DMS79 treated with DMSO at 0.1 percent for 48 hours (cell line): ENCODE results near the gene THRAP3.

ENCODE experiments used
- DNase-seq: peaks from one replicate; lab custom pipeline; 2025; lab: John Stamatoyannopoulos, UW

Gene THRAP3

GRCh38 chr1:36327421-36328087, 103.3 kb downstream of the THRAP3 start:
- no peak for DNase-seq

GRCh38 chr1:36328088-36328480, 103.8 kb downstream of the THRAP3 start:
- DNase-seq = no peak

DNA sequence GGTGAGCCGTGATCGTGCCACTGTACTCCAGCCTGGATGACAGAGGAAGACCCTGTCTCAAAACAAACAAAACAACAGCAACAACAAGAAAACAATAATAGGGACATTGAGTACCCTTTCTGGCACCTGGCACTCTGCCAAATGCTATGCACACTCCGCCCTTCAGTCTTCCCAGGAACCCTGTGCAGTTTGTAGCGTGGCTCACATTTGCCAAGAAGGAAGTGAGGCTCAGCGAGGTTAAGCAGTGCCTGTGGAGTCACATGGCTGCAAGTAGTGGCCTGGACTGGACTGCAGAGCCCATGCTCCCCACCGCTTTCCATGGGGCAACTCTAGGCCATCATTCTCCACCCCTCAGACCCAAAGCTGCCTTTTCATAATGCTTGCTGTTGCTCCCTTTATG, 104.5 kb downstream of the THRAP3 start:
- DNase-seq = peak; percentile 39

GRCh38 chr1:36329817-36330216, 105.6 kb downstream of the THRAP3 start:
- DNase-seq = no peak

DNA sequence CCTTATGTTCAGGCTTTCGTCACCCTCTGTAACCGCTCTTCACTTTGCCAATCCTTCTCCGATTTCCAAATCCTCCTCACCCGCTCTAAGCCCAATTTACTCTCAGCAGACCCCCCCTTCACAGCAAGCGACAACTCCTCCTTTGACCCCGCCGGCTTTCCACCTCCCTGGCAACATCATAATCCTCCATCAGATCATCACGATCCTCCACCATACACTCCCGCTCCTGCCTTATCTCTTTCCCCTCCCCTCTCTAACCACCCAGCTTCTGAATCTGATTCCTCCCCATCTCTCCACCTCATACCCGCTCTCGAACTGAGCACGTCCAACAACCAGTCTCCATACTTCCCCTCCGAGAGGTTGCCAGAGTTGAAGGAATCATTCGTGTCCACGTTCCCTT, 106.7 kb downstream of the THRAP3 start:
- no peak for DNase-seq

- no peak for DNase-seq
Observed at GRCh38 chr1:36337830-36338229, 113.6 kb downstream of the THRAP3 start.

DNA sequence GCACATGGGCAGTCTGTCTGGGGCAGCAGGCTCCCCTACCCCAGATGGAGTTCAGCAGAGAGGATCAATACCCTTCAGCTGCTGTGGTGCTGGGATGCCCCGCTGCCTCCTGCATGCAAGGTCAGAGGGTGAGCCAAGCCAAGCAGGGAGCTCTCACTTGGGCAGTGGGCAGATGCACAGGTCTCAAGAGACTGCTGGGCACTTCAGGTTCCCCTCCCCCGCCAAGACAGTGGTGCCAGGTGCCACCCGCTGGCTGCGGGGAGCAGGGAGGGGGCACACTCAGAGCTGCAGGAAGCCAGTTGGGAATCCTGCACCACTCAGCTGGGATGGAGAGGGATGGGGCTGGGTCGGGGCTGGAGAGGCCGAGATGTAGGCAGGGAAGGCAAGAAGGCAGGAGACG, 115.0 kb downstream of the THRAP3 start:
- no peak for DNase-seq

- DNase-seq = no peak
Observed at GRCh38 chr1:36339615-36340014, 115.4 kb downstream of the THRAP3 start.

GRCh38 chr1:36341626-36342320, 117.5 kb downstream of the THRAP3 start:
- DNase-seq = no peak

DNA sequence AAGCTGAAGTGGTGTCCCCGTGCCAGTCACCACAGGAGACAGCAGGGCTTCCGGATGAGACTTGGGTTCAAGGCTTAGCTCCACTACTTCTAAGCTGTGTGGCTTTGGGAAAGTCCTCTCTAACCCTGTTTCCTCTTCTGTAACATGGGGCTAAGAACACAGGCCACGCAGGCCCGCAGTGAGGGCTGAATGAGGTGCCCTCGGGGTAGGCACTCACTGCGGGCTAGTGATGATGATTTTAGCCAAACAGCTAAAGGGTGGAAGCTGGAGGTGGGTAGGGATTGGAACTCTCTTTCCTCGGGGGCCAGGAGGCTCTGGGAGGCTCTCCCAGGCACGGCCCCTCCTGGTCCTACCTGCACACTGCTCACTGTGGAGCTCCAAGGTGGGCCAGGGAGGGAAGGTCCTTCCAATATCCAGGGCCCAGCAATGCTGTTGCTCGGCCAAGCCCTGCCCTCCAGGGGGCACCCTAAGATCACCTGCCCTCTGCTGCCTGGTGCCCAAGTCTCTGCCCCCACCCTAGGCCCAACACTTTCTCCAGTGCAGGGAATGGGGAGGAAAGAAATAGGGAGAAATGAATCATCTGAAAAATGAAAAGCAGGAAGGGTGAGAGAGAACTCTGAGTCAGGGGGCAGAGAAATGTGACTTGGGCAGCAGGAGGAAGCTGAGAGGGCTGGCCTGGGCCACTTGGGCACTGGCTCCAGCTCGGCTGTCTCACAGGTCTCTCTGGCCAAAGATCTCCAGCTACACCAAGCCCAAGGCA, 118.4 kb downstream of the THRAP3 start:
- DNase-seq = peak; percentile 29

- DNase-seq = no peak
Observed at GRCh38 chr1:36343651-36344394, 119.6 kb downstream of the THRAP3 start.

DNA sequence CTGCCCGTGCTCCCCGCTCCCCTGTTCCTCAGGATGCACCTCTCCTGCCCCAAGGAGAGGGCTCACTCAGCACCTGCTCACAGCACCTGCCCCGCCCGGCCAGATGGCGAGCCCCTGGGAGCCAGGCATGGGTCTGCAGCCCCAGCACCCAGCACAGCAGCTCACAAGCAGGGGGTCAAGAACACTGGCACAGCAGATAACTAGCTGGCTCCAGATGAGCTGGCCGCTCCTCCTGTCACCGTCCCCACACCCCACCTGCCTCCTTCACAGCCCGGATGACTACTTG, 120.1 kb downstream of the THRAP3 start:
- DNase-seq = no peak

GRCh38 chr1:36345353-36345752, 121.1 kb downstream of the THRAP3 start:
- no peak for DNase-seq

DNA sequence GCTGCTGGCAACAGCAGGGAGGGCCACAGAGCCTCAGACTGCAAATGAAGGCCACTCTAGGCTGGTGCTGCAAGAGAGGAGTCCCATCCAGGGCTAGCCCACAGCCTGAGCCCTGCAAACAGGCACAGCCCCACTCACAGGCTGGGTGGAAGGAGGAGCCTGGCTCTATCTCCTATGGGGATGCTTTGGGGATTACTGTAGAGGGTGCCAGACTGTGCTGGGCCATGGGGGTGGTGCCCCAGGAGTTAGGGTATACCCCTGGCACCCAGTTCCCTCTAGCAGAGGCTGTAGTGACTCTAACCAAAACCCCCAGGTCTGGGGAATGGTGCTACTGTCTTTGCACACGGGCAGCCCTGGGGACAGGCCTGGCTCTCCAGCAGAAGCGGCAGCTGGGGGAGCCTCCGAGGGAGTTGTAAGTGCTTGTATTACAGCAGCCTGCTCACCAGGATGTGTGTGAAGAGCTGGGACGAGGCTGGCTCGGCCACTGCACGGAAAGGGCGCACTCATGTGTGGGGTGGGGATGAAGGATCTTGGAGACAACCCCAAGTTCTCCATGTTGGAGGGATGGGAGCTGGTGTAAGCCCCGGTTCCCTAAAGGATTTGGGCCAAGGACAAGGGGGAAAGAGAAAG, 122.6 kb downstream of the THRAP3 start:
- DNase-seq = no peak

- no peak for DNase-seq
Observed at GRCh38 chr1:36349241-36349671, 125.0 kb downstream of the THRAP3 start.

DNA sequence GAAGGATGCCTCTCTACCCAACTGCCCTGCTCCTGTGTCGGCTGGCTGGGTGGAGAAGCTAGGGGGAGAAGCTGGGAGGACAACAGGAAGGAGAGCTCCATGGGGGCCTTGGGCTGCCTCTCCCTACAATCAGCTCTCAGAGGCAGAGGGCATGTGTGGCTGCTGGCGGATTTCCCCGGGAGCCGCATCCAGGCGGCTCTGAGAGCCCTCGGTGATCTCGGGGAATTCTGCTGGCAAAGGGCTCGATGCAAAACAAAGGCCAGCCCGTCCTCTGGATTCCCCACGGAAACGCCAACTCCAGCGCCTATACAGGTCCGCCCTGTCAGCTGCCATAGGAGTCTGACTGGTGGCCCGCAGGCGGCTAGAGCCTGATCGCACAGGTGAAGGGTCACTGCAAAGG, 125.6 kb downstream of the THRAP3 start:
- DNase-seq = no peak

DNA sequence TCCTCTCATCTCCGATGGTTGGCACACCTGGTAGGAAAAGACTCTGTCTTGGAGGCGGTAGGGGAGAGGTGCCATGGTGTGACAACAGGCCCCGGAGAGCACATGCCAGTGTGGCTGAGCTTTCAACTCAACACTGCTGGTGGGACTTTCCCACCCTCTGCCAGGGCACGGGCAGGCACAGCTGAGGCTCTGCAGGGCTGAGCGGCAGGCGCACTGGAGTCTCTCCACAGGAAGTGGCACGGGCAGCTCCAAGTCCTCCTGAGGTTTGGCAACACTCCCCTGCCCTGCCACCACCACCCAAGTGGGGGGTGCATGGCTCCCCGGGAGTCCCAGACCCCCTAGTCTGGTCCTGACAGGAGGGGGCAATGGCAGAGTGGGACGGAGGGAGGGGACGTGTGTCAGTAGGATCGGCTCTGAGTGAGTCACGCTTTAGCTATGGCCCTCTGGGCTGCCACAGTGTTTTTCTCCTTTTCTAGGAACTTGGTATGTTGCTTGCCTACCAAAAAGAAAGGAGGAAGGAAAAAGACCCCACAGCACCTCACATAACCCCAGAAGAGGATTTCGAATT, 126.5 kb downstream of the THRAP3 start:
- no peak for DNase-seq

DNA sequence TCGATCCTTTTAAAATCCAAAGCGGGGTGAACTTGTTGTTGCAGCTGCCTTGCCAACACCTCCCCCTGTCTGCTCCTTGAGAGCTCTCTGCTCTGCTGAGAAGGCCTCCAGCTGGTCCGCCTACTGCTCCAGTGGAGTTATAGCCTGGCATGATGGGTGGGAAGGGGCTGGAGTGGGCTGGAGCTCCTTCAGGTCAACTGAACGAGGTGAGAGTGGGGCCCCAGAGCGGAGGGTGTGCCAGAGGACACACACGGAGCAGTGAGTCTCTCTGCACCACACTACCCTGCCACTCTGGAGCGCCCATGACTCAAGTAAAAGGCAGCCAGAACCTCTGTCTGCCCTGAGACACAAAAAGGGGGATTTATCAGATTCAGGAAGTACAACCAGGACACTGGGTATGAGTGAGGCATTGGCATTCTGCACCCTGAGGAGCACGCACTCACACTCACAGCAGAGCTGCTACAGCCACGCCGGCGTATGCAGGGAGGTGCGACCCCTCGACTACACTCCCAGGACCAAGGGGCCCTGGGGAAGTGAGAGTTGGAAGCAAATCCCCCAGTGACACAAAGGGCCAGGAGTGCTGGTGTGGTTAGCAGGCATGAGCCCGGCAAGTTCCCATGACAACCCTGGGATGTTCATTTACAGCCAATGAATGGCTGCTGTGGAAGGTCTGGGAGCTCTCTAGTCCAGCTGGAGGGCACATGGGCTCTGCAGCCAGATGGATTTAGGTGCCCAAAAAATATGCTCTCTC, 127.2 kb downstream of the THRAP3 start:
- peak; percentile 82 for DNase-seq

- no peak for DNase-seq
Observed at GRCh38 chr1:36352125-36352909, 128.1 kb downstream of the THRAP3 start.
